NOMO-1 (cell line): ENCODE measurements around the gene IGSF21.

Experiments
- DNase-seq, 2 experiments: peaks; one replicate each; lab custom pipeline; 2025; ENCODE audit not compliant: unreplicated experiment in 2 of 2; lab: John Stamatoyannopoulos, UW

IGSF21 gene

DNA sequence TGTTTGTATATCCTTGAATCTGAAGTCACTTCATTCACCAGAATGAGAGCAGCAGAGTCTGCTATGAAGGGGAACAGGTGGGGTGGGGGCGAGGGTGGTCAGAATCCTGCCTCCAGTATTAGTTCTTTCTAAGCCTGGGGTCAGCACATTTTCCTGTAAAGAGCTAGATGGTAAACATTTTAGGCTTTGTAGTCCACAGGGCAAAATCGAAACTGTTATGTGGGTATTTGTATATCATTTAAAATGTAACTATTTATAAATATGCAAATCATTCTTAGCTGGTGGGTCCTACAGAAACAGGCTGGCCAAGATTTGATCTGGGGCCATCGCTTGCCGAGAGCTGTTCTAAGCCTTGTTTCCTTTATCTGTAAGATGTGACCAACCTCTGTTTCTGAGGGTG is 96.0 kb downstream of the IGSF21 start:
- DNase-seq = no peak

DNA sequence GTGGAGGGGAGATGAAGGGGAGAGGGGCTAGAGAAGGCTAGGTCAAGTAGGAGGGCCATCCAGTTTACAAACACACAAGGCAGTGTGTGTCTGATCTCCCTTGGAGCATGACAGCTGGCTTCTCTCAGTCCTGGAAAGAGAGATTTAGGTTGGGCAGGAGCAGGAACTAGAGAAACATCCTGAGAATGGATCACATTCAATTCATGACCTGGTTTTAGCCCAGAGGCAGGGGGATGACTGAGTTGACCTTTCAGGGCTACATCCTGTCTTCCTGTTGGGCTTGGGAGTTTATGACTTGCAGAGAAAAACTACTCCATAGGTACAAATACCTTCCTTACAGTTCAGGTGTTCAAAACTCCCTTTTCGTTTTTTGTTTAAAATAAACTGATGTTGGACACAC is 97.0 kb downstream of the IGSF21 start:
- DNase-seq = no peak

- DNase-seq = no peak
Observed at GRCh38 chr1:18205319-18205718, 97.7 kb downstream of the IGSF21 start.

- no peak for DNase-seq
Observed at GRCh38 chr1:18211764-18212163, 104.2 kb downstream of the IGSF21 start.

- no peak for DNase-seq
Observed at GRCh38 chr1:18217398-18218043, 109.9 kb downstream of the IGSF21 start.

GRCh38 chr1:18229625-18230024 is 122.0 kb downstream of the IGSF21 start:
- DNase-seq = no peak

DNA sequence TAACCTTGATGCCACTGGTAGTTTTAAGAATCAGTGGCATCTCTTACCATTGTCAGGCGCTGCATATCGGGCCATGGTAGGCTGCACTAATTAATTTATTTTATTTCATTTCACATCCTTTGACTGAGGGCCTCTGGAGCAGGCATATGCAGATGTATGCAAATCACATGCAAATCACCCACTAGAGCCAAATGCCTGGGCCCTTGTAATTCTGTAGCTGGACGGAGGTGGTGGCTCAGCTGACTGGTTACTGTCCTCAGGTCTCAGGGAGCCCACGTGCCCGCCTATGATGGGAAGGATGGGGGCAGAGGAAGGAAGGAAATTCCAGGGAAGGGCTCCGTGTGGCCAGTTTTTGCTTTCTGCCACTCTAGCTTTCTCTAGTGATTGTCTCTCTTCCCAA is 122.7 kb downstream of the IGSF21 start:
- DNase-seq = no peak

DNA sequence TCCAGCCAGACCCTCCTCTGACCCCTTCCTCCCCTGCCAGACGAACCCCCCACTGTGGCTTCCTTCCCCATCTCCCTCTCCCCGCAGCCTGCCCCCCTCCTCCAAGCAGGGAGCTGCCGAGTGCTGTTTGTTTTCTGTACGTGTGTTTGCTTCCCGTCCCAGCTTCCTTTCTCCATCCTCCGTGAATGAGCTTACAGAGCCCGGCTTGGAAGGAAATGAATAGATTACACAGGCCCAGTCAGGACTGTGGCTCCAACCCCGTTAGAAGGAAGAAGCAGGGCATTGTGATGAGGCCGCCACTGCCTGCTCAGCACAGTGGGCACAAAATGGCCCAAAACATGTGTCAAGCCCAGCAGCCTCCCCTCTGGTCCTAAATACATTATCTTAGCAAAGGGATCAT is 123.2 kb downstream of the IGSF21 start:
- DNase-seq = peak in 1 of 2 experiments; percentile 2

- no peak for DNase-seq
Observed at GRCh38 chr1:18232052-18232451, 124.5 kb downstream of the IGSF21 start.

GRCh38 chr1:18233176-18233864 is 125.7 kb downstream of the IGSF21 start:
- no peak for DNase-seq

DNA sequence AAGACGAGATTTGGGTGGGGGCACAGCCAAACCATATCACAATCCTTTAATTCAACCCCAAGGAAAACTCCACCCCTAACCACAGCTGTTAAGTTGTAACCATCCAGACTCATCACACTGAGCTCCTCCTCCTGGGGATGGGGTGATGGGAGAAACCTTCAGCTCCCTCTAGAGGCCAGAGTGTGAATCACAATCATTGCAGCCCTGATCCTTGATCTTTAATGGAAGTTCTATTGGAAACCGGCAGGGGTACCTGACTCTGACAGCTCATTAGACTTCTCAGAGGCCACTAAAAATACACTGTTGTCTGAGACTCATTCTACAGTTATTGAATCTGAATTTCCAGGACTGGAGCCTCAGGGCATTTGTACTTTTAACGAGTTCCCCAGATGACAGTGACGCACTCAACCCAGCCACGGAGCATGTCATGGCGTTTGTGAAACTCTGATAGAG is 127.2 kb downstream of the IGSF21 start:
- DNase-seq = no peak

DNA sequence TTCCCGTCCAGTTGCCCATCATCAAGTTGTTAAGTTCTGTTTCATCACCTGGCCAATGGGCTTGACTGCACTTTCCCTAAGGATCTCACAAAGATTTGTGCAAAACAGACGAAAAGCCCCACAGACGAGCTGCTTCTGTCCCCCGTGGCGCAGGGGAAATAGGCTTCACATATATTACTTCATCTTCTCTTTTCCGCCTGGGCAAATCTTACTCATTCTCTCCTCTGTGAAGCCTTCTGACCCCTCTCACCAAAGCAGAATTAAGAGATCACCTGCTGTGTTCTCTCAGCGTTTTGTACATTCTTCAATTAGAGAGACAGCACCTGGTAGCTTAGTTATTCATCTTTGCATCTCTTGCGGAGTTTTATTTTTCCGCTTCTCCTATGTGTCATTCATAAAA is 129.8 kb downstream of the IGSF21 start:
- no peak for DNase-seq

DNA sequence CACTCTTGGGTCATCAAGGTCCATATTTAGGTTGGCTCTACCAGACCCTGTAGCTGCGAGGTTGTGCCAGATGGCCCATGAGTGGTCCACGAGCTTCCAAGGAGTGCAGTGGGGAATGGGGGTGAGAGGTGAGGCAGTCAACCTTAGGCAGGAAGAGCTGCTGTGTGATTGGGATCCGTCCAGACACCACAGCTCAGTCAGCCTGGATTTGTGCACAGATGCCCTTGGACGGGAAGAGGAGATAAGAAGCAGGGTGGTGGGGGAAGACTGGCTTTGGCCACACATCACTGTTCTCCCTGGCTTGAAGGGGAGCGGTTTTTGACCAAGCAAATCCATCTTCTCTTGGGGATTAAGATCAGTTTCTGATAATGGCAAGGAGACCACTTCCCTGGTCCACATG is 130.6 kb downstream of the IGSF21 start:
- DNase-seq = no peak

- DNase-seq = no peak
Observed at GRCh38 chr1:18239671-18240070, 132.1 kb downstream of the IGSF21 start.

- DNase-seq = no peak
Observed at GRCh38 chr1:18240906-18241305, 133.3 kb downstream of the IGSF21 start.

DNA sequence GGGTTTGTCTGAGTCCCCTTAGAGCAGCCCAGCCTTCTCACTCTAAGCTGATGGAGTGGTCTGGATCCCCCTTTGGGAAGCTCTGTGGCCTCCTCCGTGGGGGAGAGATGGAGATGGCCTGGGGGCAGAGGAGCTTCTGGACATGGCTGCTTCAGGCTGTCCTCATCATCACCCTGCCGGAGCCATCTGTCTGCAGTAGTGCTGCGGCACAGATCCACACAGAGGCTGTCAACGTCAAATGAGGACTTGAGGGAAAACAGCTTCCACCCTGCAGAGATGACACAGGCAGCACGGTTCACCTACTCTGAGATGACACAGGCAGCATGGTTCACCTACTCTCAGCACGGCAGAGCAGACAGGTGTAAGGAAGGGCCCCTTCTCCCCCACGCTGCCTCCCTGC is 134.3 kb downstream of the IGSF21 start:
- DNase-seq = no peak

DNA sequence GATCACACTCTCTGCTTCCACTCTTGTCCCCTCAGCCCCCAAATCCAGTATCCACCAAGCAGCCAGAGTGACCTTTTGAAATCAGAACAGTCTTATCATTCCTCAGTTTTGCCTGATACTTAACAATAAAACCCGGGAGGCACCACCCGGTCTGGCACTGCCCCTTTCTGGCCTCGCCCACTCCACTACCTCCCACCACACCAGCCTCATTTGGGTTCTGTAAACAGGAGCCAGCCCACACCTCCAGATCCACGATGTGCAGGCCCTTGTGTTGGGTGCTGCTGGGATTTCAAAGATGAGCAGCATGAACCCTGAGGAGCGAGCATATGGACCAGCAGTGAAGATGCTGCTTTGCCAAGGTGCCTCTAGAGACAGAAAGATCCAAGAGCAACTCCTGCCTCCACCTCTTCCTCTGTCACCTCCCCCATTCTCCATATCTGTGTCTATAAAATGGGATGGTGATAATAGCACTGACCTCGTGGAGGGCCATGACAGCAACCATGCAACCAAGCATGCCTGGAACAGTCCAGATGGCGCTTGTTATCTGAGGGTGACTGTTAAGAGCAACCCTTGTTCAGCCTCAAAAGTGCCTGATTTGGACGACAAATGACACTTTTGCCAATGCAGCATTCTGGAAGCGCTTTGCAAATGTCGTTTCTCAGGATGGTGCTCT is 136.0 kb downstream of the IGSF21 start:
- no peak for DNase-seq

- no peak for DNase-seq
Observed at GRCh38 chr1:18244762-18245161, 137.2 kb downstream of the IGSF21 start.

- no peak for DNase-seq
Observed at GRCh38 chr1:18245647-18246046, 138.0 kb downstream of the IGSF21 start.

GRCh38 chr1:18246543-18246942 is 138.9 kb downstream of the IGSF21 start:
- DNase-seq = no peak

- no peak for DNase-seq
Observed at GRCh38 chr1:18247151-18247550, 139.6 kb downstream of the IGSF21 start.

- no peak for DNase-seq
Observed at GRCh38 chr1:18249631-18250030, 142.0 kb downstream of the IGSF21 start.
